Endothelial cell of umbilical vein (primary cell): Measurements from ENCODE around the gene HTR3B. TPM values are rescaled to one million over a fixed set of nuclear protein-coding genes. Genes with fewer than 3 reads are reported as not detected.

ENCODE experiments used
- BruUV-seq: library from RNA; stranded (reverse); fragments of 400-500 nt; replicated peaks from 2 replicates; lab custom pipeline; 2021; lab: Mats Ljungman, UMichigan
- CTCF ChIA-PET: fragments of 300-600, 350-600 bp; sonication (Branson Sonifier 250); formaldehyde crosslinking; loops from one replicate; lab custom pipeline; 2021; ENCODE audit warnings: antibody characterized with exemption, inconsistent platforms; lab: Charles Lee
- POLR2A ChIA-PET: fragments of 300-600, 350-600 bp; sonication (Branson Sonifier 250); formaldehyde crosslinking; loops from one replicate; lab custom pipeline; 2021; ENCODE audit warnings: antibody characterized with exemption, inconsistent platforms; lab: Charles Lee
- DNase-seq: peaks from one replicate; pipeline ENCODE4 v3.0.0-alpha.2; 2011; ENCODE audit warnings: low read depth, low spot score
- FAIRE-seq: peaks from 2 replicates; lab custom pipeline; 2011; peaks lifted over from hg19 to GRCh38; lab: Jason Lieb, UNC
- H2AFZ ChIP-seq: 2 replicates; pipeline ENCODE4 v1.6.0; 2012; ENCODE audit warnings: low read depth, low read length, control low read depth, inconsistent platforms
- H3K27ac ChIP-seq: 2 replicates; pipeline ENCODE4 v1.5.1; 2011; ENCODE audit warnings: low read depth, mild to moderate bottlenecking, control low read depth, low read length, moderate library complexity; ENCODE audit not compliant: insufficient read depth
- H3K27me3 ChIP-seq, 2 experiments: 2 replicates each; pipeline versions ENCODE4 v1.6.0 to v1.6.1; 2011; ENCODE audit warnings: low read length in 2 of 2, mixed read lengths in 1 of 2; ENCODE audit not compliant: control insufficient read depth in 2 of 2, insufficient read depth in 2 of 2
- H3K36me3 ChIP-seq, 2 experiments: 2 replicates in 1 of 2; 3 replicates in 1 of 2; pipeline ENCODE4 v1.5.1; 2011; ENCODE audit warnings: low read length in 2 of 2, mild to moderate bottlenecking in 1 of 2, moderate library complexity in 1 of 2; ENCODE audit not compliant: control insufficient read depth in 2 of 2, insufficient read depth in 2 of 2; ENCODE audit errors: extremely low read depth in 1 of 2
- H3K4me1 ChIP-seq: 3 replicates; pipeline ENCODE4 v1.5.1; 2011; ENCODE audit warnings: mild to moderate bottlenecking, low read length; ENCODE audit not compliant: control insufficient read depth, insufficient read depth; ENCODE audit errors: extremely low read depth
- H3K4me2 ChIP-seq: 2 replicates; pipeline ENCODE4 v1.6.1; 2011; ENCODE audit warnings: low read length, control low read depth, mixed read lengths; ENCODE audit not compliant: insufficient read depth
- H3K4me3 ChIP-seq, 3 experiments: fragments of 200-600 bp in 1 of 3; sonication (generic), shearing (Covaris generic) in 1 of 3; replicated peaks in 1 of 3; 2 replicates each; pipeline ENCODE4 v1.5.1; 2011 to 2016; ENCODE audit warnings: control low read depth in 3 of 3, low read length in 3 of 3, mild to moderate bottlenecking in 2 of 3, inconsistent platforms in 1 of 3, low read depth in 1 of 3, moderate library complexity in 1 of 3; ENCODE audit not compliant: insufficient read depth in 1 of 3
- H3K79me2 ChIP-seq: 2 replicates; pipeline ENCODE4 v1.6.0; 2012; ENCODE audit warnings: low read length, inconsistent platforms; ENCODE audit not compliant: control insufficient read depth, insufficient read depth
- H3K9ac ChIP-seq: replicated peaks from 2 replicates; pipeline ENCODE3; 2011; ENCODE audit warnings: low read length, control low read depth; ENCODE audit not compliant: insufficient read depth; ENCODE audit errors: extremely low read depth
- H3K9me1 ChIP-seq: replicated peaks from 3 replicates; pipeline ENCODE4 v1.6.0; 2011; ENCODE audit warnings: mild to moderate bottlenecking, low read length; ENCODE audit not compliant: control insufficient read depth, insufficient read depth; ENCODE audit errors: extremely low read depth
- H3K9me3 ChIP-seq: replicated peaks from 2 replicates; pipeline ENCODE4 v1.5.1; 2012; ENCODE audit warnings: low read length, inconsistent platforms; ENCODE audit not compliant: control insufficient read depth, insufficient read depth
- H4K20me1 ChIP-seq: replicated peaks from 2 replicates; pipeline ENCODE3; 2011; ENCODE audit warnings: mild to moderate bottlenecking, low read length; ENCODE audit not compliant: control insufficient read depth, insufficient read depth; ENCODE audit errors: extremely low read depth
- CTCF ChIP-seq, 2 donors: IDR thresholded peaks; 1 replicate in 1 of 2; 2 replicates in 1 of 2; pipeline ENCODE4 v1.5.1; 2011; ENCODE audit warnings: low read length in 2 of 2, mild to moderate bottlenecking in 2 of 2, moderate library complexity in 2 of 2, control low read depth in 1 of 2, inconsistent platforms in 1 of 2, low read depth in 1 of 2; ENCODE audit not compliant: insufficient read depth in 1 of 2; ENCODE audit errors: extremely low read depth in 1 of 2
- EZH2 ChIP-seq: IDR thresholded peaks from 2 replicates; pipeline ENCODE4 v1.6.1; 2012; ENCODE audit warnings: borderline replicate concordance, low read depth, mild to moderate bottlenecking, moderate library complexity, low read length, inconsistent platforms; ENCODE audit not compliant: severe bottlenecking
- FOS ChIP-seq: IDR thresholded peaks from 2 replicates; pipeline ENCODE4 v1.6.1; 2011; ENCODE audit warnings: mild to moderate bottlenecking, low read length, moderate library complexity, borderline replicate concordance; ENCODE audit not compliant: insufficient read depth
- GATA2 ChIP-seq: IDR thresholded peaks from 2 replicates; pipeline ENCODE4 v1.7.0; 2011; ENCODE audit warnings: low read depth, mild to moderate bottlenecking, moderate library complexity, mixed read lengths, low read length; ENCODE audit not compliant: insufficient read length, insufficient read depth
- JUN ChIP-seq: IDR thresholded peaks from 2 replicates; pipeline ENCODE4 v1.6.1; 2011; ENCODE audit warnings: borderline replicate concordance, low read depth; ENCODE audit not compliant: insufficient read length, insufficient read depth
- MAX ChIP-seq: IDR thresholded peaks from 2 replicates; pipeline ENCODE4 v1.6.1; 2011; ENCODE audit not compliant: insufficient read depth, insufficient read length
- MYC ChIP-seq: IDR thresholded peaks from one replicate; pipeline ENCODE4 v1.6.1; 2011; ENCODE audit warnings: mild to moderate bottlenecking, low read depth, low read length
- POLR2A ChIP-seq: IDR thresholded peaks from 2 replicates; pipeline ENCODE4 v1.6.1; 2012; ENCODE audit warnings: low read depth, mild to moderate bottlenecking, control low read depth, low read length
- POLR2AphosphoS5 ChIP-seq: IDR thresholded peaks from 2 replicates; pipeline ENCODE4 v1.6.1; 2012; ENCODE audit warnings: low read depth, mild to moderate bottlenecking, control low read depth, low read length, moderate library complexity; ENCODE audit not compliant: insufficient read depth
- dilution Hi-C: fragments of 300-500 bp; cut with MboI; formaldehyde crosslinking; loops from one replicate; pipeline ENCODE4 v1.15.0; 2019; ENCODE audit warnings: low sequenced_read_pairs; ENCODE audit not compliant: extremely low pct_ligation_motif_present
- intact Hi-C: fragments of 100-400 bp; cut with micrococcal nuclease; formaldehyde crosslinking; loops from one replicate; pipeline ENCODE4 v1.10.0; 2022
- polyA plus RNA-seq, 4 experiments: library from polyadenylated mRNA; depleted of rRNA in 3 of 4; stranded (reverse) in 3 of 4; unstranded in 1 of 4; fragments of >200 nt; gene quantifications; 2 replicates each; pipeline versions ENCODE4 v1.2.1 to v1.2.3, GENCODE V29; 2011 to 2012; ENCODE audit warnings: missing spikeins in 1 of 4
- total RNA-seq: library from RNA; stranded (reverse); gene quantifications from 2 replicates; pipeline ENCODE4 v1.2.3, GENCODE V29; 2021

Gene HTR3B
- total and polyA plus RNA-seq, 2 donors (not counting 3 experiments of a cell fraction or from before 2014, with no cell fraction given): not detected

- TF ChIP-seq MAX (no peak), POLR2AphosphoS5 (no peak), JUN (no peak), EZH2 (no peak), MYC (no peak), CTCF (IDR thresholded peaks at IDR 0.05; ENCODE audit: extremely low read depth in 1 of 2, insufficient read depth in 1 of 2, low read depth in 1 of 2, low read length in 2 of 2) (no peak), FOS (no peak), POLR2A (no peak), GATA2 (no peak)
- H4K20me1 ChIP-seq: no peaks in the 10 kb centered on the region
- peaks cover 6% of the 10 kb centered on the region for H3K79me2 ChIP-seq
- H3K4me1 ChIP-seq: peaks cover 24% of the 10 kb centered on the region
- FAIRE-seq (no peak), DNase-seq (no peak)
- H3K4me3 ChIP-seq: peak overlapping the region in 2 of 3 experiments; percentile 94
- no peaks in the 10 kb centered on the region for H3K36me3 ChIP-seq
- H3K27me3 ChIP-seq: no peaks in the 10 kb centered on the region
- no TSS peak for BruUV-seq
- ChIA-PET CTCF (interaction anchor here (0.9 to 1.9 kb wide), 5 partner anchors 14 to 387 kb away, joined by 3 to 14 read pairs (median 6); no protein-coding TSS in a partner anchor), POLR2A (interaction anchor here (0.6 to 0.7 kb wide), 2 partner anchors 19 to 46 kb away, joined by 3 read pairs; no protein-coding TSS in a partner anchor)
- H3K4me2 ChIP-seq: peak overlapping the region; percentile 98
- peak overlapping the region; percentile 92 for H2AFZ ChIP-seq
- no peak overlapping the region for H3K27ac ChIP-seq
- no peaks in the 10 kb centered on the region for H3K9me1 ChIP-seq
- H3K9me3 ChIP-seq: no peaks in the 10 kb centered on the region
- dilution Hi-C loops (no loop called here), intact Hi-C loops (loop anchor here (2.0 kb wide), 1 partner anchor 67 kb away; no protein-coding TSS in a partner anchor)
- H3K9ac ChIP-seq: no peak overlapping the region
Observed at GRCh38 chr11:113874096-113874495, 30.5 kb upstream of the HTR3B start.
